Mucosa of gallbladder (tissue), 1 donor: Measurements from ENCODE around the gene TRPC3. TPM values are rescaled to one million over a fixed set of nuclear protein-coding genes. Genes with fewer than 3 reads are reported as not detected.

Source experiments
- DNase-seq: peaks from one replicate; pipeline ENCODE4 v3.0.0-alpha.2; 2020; ENCODE audit warnings: low spot score
- total RNA-seq: library from RNA; stranded (reverse); gene quantifications from one replicate; pipeline ENCODE4 v1.2.1, GENCODE V29; 2021
- donor health status: DM: no; HTN: no; CAD: no.

The TRPC3 gene
- 14.1 TPM for total RNA-seq

DNA sequence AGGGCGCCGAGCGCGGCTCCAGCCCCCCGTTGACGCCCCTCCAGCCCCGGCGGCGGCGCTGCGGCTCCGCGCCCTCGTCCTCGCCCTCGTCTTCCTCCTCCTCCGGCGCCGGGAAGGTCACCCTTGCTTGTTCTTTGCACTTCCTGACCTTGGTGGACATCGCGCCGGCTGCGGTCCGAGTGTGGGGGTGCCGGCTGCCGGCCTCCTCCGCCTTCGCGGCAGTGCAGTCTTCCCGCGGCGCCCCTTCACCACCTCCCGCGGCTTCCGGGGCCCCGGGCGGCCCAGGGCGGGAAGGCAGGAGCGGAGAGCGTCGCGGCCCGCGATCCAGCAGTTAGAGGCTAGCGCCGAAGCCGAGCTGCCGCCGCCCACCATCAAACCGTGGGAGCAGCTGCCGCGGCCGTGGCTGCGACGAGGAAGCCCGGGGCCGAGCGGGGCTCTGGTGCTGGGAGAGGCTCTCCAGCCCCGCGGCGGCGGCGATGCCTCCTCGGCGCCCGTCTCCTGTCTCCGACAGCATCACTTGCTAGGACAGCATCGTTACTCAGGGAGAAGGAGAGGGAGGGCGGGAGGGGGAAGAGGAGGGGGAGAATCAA is at the start of gene TRPC3:
TSS of gene TRPC3 (minus strand) at position 540 of the 590 bp plus-strand sequence. CDS start at position 160, 380 bp downstream.
- no peak for DNase-seq

DNA sequence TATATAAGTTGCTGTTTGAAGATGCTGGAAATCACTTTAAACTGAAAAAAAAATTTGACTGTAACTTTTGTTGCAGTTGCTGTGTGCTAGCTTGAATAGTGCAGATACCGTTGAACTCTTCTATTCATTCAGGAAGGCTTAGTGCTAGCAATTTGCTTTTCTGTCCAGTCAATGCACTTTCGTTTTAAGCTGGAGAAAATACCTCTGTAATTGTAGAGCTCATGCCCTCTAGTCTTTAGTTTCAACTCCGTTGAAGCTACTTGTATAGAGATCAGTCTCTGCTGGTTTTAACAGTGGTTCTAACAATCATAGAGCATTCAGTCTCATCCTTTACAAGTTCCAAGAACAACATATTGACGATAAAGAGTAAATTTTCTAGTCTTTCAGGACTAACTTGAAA is 49.0 kb upstream of the TRPC3 start:
- DNase-seq = no peak

DNA sequence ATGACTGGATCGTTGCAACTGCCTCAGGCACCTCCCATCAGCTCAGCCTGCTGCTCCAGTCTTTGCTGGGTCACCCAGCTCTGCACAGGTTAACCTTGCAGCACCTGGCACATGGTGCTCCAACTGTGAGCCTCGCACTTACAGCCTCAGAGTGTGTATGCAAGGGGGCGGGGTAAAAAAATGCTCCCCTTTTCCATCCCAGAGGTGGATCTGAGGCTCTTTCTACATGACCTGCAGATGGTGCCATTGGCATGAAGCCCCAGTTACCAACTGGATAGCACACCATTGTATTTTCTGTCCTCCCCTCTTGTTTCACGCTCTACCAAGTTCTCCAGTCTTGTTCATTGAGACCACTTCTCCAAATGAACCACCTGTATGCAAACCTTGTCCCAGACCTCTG is 46.2 kb upstream of the TRPC3 start:
- DNase-seq = no peak

DNA sequence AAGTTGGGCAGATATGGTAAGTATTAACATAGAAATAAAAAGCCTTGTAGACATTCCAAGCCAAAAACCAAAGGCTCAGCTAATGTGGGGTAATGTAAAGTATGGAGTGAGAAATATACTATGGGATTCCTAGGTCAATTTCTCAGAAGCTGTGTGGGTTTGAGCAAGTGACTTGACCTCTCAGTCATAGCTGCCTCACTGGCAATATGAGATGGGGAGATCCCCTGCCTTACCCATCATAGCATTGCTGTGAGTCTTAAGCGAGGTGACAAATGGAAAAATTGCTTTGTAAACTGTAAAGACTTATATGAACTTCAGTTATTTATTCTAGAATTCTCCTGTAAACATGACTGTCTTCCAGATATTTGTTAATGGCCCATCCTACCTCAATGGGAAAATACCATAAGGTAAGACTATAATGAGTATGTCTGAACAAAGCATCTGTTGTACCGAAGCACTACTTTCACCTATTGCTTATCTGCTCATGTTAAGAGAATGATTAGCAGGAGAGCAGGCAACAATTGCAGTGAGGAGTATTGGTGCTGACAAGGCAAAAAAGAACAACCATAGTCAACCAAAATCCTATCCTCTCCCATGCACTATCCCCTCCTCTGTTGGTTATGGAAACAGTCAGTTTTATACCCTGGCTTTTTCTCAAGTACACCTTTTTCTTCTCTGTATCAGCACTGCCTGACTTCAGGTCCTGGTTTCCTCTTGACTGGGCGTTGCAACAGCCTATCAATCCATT is 44.1 kb upstream of the TRPC3 start:
- no peak for DNase-seq

DNA sequence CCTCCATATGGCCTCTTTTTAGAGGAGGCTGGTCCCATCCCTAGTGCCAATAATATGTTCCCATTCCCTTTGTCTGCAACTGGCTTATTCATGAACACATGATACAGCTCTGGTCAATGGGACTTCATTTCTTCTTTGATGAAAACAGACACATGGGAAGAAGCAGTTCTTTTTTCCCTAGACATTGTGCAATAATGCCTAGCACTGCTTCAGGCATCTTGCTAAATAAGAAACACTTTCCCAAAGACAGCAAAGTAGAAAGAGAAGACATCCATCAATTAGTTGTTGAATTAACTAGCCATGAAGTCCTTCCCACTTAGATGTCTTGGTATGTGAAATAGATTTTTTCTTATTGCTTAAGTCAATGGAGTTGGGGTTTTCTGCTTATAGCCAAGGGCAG is 40.1 kb upstream of the TRPC3 start:
- no peak for DNase-seq

DNA sequence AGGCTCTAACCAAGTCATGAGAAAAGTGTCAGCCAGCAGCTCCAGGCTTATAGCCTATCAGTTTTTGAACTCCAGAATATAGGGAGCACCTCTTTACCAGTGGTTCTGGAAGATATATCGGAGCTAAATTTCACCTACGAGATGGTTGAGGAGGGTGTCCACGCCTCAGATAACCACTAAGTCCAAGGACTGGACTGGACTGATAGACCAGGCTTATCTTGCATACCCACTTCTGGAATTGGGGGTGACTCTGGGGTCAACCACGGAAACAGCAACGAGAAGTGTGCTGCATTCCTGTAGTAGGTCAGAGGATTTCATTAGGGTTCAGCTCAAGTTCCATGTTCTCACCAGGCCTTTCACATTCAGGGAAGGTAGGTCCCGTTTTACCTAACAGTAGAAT is 38.6 kb upstream of the TRPC3 start:
- DNase-seq = no peak

DNA sequence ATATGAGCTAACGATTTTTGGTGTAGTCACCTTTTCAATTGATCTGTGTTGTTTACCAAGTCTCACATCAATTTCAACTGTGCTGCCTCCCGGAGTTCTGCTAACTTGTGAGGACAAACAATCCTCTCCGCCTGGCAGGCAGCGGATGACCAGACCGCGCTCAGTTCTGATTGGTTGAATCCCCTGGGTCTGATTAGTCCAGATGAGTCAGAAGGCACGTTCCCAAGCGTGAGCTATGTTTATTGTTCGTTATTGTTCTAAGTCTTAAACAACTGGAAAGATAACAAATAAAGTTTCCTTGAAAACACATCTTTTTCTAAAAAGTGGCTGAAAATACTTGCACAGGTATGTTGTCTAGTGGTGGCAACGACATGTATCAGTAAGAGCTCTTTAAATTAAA is 37.9 kb upstream of the TRPC3 start:
- DNase-seq = no peak

DNA sequence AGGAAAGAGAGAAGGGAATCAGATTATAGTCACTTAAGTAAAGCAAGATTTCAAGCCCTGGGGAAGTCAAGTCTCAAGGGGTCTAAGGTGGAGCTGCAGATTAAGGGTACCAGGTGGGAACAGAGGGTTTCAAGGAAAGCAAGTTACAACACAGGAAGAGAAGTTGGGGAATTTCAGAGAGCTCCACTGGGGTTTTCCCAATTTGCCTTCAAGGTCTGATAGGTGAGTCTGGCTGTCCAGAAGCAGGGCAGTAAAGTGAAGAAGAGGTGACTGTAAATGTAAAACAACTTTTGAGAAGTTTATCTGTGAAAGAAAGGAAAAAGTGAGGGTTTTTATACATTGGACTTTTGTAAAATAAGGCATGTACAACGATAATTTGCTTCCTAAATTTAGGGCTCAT is 37.1 kb upstream of the TRPC3 start:
- no peak for DNase-seq

DNA sequence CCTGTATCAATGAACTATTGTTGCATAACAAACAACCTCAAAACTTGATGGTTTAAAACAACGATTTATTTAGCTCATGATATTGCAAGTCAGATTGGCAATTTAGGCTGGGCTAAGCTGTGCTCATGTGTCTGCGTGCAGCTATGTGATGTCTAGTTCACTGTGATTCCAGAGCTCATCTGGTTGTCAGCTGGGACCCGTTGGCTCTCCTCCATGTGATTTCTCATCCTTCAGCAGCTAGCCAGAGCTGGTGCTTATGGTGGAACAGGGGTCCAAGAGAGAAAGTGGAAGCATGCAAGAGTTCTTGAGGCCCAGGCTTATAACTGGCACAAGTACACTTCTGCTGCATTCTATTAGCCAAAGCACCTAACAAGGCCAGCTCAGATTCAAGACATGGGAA is 28.8 kb upstream of the TRPC3 start:
- no peak for DNase-seq

DNA sequence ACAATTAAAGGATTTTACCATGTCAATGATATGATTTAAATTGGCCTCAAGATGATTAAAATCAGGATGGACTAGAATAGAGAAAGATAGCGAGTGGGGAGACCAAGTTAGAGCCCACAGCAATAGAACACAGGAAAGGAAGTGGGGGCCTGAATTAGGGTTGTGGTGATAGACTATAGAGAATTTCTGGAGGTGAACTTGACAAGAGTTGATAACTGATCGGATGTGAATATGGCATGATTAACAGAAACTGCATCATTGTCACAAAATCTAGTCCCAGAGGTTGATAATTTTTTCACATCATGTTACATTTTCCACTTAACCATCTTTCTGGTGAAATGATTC is 26.3 kb upstream of the TRPC3 start:
- DNase-seq = no peak

DNA sequence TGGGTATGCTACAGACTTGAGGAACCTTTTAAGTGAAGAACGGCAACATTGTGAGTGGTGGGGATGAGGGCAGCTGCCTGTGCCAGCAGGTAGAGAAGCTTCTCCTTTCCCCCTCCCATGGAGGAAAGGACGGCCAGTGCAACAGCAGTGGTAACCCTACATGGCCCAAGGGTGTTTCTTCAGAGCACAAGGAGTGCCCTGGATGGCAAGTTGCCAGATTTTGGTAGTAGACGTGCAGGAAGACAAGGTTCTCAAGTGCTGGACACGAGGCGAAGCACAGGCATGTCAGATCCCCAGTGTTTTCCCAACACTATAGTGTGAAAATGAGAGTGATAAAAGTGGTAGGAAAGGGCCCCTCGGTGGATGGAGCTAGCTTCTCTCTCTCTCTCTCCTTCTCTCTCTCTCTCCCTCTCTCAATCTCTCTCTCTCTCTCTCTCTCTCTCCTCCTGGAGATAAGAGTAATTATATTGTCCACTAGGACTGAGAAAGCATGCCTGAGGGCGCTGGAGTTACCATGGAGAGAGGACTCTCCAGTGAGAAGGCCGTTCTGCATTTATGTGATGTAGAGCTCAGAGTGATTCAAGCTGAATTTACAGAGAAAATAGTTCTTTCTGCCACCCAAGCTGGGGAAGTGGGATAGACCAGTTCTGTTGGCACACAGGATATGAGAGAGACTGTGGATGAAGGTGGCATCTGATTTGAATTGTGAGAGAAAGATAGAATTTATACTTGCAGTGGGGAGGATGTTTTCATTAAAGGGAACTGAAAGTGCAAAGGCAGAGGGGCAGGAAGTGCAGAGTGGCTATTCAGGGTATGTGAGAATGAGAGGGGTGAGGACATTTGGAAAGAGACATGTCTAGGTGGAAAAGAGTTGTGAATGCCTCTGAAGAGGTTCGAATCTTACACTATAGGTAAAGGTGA is 25.7 kb upstream of the TRPC3 start:
- no peak for DNase-seq

DNA sequence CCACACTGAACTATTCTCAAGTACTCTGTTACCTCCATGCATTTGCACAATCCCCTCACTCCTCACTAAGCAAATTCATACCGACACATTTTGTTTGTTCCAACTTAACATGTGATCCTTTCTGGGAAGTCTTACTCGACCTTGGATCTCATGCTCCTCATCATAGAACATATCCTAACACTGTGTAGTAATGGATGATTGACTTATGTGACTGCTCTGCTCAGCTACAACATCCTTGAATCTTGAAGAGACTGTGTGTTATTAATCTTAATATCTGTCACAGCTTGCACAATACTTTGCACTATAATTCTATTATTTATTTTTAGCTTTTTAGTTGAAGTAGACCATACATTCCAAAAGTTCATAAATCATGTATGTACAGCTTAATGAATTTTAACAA is 23.9 kb upstream of the TRPC3 start:
- no peak for DNase-seq

DNA sequence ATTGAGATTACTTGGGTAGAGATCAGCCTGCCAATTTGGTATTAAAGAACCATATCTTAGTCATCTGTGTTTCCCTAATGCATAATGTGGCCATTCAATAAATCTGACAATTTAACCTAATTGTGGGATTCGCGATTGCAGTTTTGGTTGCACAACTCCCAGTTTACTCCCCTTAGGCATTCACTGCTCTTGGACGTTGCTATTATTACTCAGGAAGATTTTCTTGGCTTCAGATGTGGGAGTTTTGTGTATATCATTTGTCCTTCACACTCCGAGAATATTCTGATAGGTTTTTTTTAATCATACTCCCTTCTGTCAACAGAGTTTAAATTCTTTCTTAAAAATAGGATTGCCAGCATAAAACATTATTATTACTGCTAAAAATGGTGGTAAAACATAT is 22.0 kb upstream of the TRPC3 start:
- no peak for DNase-seq

DNA sequence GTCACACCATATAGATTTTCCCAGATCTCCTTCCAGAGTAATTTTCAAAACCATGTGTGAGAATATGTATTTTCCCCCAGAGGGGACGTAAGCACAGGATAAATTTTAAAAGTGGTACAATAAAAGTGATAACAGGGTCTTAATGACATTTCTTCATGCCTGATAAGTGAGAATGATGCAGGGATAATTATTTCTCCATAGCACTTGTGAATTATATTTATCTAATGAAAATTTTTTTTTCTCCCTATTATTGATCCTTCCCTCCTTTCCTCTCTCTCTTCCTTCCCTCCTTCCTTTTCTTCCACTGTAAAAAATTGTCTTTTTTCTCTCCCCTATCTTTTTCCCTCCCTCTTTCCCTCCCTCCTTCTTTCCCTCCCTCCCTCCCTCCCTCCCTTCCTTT is 17.0 kb upstream of the TRPC3 start:
- no peak for DNase-seq

DNA sequence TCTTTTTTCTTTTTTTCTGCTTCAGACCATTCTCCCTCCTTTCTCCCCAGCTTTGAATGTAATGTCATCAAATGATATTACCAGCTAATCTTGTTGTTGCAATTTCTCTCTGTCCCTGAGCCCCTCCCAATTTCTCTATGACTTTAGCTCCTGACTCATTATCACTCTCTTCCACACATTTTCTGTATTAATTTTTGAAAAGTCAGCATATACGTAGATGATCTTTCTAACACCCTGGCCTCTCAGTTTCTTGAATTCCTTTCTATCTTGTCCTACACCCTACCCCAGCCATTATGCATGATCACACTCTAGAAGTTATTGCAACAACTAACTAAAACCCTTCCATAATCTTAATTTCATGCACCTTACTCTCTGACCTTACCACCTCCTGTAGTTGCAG is 13.1 kb upstream of the TRPC3 start:
- no peak for DNase-seq

DNA sequence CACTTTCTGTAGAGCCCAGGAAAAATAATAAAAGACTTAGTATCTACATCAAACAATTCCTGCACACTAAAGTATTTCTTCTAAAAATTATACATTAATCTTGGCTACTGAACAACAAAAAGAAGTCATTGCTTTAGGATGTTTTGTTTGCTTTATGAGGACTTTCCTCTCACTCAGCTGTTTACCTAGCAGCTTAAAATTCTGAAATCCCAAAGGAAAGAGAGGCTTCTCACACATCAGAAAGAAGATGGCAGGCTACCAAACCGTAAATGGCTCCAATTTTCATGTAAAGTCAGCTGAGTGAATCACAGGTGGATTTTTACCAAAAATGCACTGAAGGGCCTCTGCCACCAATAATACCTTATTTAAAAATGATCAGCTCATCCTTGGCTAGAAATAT is 9.0 kb upstream of the TRPC3 start:
- DNase-seq = no peak

DNA sequence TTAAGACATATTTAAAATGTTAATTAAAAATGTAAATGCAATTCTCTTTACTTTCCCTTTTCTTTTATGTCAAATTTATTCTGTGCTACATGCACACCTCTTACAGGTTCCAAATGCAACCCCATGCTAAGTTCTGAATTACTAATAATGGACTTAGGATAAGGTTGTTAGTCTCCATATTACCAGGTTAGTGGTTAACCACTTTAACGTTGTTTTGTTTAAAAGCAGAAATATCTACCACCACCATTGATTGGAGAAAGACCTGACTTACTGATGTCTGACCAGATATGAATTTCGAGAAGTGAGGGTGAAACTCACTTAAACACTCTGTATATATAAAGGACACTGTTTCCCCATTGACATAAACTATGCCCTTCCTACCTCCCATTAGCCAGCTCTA is 6.9 kb upstream of the TRPC3 start:
- no peak for DNase-seq

DNA sequence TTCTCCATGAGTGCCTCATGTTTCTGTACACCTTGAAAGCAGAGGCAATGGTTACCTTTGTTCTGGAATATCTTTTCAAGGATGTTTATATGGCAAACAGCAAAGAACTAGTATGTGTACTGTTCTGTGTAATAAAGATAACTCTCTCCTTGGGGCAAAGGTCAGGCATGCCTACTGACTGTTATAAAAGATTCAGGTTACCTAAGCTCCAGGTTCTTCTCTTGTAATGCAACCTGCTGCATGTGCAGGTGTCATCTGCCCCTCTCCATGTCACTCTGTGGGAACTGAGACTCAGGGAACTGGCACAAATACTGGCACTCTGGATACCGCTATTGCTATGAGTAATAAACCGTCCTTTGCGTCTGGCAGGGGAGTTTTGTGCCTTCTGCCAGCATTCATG is 5.4 kb upstream of the TRPC3 start:
- no peak for DNase-seq

DNA sequence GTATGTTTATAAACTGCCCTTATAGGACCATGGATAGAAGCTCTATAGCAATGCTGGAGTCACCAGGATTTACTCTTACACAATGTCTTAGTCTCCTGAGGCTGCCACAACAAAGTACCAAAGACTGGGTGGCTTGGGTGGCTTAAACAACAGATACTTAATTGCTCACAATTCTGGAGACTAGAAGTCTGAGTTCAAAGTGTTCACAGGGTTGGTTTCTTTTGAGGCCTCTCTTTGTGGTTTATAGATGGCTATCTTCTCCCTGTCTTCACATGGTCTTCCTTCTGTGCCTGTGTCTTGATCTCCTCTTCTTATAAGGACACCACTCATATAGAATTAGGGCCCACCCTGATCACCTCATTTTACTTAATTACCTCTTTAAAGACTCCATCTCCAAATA is 2.0 kb upstream of the TRPC3 start:
- DNase-seq = no peak

DNA sequence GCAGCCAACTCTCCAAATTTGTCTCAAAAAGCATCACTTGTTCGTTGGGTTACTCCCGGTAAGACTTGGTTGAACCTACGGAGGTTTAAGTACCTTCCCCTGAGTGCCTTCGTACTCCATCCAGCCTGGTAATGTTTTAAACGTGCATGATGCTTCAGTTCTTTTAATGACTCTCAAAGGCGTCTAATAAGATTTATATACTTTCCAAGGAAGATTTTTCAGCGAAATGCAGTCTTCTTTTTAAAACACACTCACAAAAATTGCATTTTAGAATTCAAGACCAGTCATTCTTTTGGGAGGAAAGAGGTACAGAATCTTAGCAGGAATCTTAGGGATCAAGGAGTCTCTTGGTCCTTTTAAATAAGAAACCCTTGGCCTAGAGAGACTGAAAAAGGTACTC is 430 bp upstream of the TRPC3 start:
- no peak for DNase-seq

DNA sequence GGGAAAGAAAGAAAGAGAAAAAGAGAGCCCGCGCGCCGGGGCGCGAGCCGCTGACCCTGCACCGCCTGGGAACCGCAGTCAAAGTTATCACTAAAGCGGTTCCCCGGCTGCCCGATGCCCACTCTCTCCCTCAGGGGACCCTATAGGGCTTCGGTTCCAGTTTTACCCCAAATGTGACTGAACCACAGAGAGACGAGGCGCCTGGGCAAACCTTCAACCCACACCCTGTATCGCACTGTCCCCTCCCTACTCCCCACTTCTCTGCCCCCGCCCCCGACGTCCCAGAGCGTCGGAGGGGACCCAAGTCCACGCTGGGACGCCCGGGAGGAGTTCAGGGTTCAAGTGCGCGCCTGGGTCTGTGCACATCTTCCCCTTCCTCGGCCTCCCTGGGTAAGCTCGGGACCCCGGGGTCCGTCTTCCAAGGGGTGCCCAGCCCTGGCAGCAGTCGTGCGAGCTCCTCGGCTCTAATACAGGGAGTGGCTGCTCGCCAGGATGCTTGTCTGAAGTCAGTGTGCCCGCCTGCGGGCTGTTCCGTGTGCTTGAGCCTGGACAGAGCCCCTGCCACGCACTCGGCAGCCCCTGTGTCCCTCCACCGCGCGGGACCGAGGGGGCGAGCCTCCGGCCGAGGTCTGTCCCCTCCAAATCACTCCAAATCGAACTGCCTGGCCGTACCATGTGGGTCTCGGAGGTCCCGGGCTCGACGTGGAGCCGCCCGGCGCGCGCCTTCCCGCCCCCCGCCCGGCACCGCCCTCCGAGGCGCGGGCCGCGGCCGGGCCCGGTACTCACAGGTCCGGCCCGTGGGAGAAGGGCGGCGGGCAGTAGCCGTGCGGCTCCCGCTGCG is 960 bp downstream of the TRPC3 start:
- DNase-seq = no peak

DNA sequence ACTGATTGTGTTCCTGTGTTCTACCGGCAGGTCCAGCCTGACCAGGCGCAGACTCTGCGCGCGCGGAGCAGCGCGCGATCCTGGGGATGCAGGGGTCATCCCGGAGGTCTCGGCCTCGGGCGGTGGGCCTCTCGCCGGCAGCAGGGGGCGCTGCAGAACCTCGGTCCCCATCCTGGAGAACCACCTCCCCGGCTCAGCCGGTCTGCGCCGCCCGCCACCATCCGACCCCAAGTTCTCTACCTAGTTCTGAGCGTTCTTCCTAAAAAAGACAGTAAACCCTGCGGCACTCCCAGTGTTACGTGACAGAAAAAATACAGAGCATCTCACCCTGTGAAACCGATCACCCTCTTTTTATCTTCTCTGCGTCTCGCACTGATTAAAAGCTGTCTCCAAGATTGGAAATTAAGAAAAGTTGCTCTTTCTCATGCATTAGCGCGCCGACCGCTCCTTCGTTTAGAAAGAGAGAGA is 1.6 kb downstream of the TRPC3 start:
- peak; percentile 68 for DNase-seq
